NCI-H526 (cell line): ENCODE measurements around the gene SPG21.
"Not testable (repeated sequence)": the region's sequence is repeated elsewhere in the genome, so short reads cannot be mapped to it uniquely, and the experiment has no call there.

ENCODE experiments used
- DNase-seq, 2 experiments: peaks; one replicate each; lab custom pipeline; 2025; lab: John Stamatoyannopoulos, UW

The SPG21 gene

GRCh38 chr15:64989416-64990167 lies at the start of gene SPG21:
TSS of gene SPG21 (minus strand) at chr15:64989914. CDS start at chr15:64983569, 6,345 bp downstream.
- peak; percentile 81 to 97 for DNase-seq

GRCh38 chr15:65038836-65039235 lies 49.1 kb upstream of the SPG21 start:
- no peak for DNase-seq

GRCh38 chr15:65038428-65038827 lies 48.7 kb upstream of the SPG21 start:
- no peak for DNase-seq

DNA sequence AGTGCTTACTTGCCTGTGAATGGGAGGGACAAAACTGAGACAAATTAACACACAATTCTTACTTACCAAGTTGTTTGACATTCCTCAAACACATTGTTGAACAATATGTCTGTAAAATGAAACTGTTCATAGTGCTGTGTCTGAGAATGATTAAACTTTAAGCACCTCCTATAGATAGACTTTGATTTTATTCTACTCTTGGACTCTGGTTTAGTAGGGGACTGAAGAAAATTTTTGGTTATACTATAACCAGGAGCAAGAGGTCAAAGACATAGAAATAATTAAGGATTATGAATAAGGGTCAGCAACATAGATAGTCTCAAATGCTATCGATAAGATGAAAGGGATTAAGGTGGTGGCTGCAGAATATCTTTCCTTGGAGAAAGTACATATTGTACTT lies 47.6 kb upstream of the SPG21 start:
- DNase-seq, result no peak

DNA sequence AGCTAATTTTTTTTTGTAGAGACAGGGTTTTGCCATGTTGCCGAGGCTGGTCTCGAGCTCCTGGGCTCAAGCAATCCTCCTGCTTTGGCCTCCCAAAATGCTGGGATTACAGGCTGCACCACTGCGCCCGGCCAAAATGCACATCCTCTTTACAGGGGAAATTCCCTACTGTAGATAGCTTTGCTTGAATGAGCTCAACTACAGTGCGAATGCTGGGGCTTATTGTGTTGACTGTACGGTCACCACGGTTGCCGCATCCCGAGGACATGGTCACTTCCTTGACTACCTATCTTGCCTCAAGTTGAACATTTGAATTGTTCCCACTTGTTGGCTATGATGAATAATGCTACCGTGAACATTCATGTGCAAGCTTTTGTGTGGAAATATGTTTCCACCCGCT lies 45.0 kb upstream of the SPG21 start:
- no peak for DNase-seq

DNA sequence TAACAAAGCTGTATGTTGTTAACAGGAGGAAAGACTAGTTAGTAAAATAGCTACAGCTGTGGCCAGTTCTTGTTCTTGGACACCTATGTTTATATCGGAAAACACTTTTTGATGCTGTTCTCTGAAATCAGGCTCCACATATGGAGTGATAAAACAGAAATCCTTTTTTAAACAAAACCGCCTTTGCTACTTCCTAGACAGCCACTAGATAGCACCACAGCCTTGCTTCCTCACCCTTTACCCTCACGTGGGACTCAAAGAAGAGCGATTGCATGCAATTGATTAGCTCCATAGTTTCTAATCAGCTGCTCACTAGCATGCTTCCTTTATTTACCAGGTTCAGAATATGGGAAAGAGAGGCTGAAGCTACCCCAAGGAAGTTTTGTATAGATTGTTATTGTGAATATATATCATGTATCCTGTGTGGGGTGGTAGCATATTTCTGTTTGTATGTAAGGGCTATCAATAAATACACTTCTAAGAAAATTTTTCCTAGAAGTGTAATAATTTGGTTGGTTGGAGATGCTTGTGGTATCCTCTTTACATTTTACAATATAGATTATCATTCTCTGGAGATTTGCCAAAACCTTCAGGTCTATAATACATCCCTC lies 44.0 kb upstream of the SPG21 start:
- peak; percentile 40 to 56 for DNase-seq

DNA sequence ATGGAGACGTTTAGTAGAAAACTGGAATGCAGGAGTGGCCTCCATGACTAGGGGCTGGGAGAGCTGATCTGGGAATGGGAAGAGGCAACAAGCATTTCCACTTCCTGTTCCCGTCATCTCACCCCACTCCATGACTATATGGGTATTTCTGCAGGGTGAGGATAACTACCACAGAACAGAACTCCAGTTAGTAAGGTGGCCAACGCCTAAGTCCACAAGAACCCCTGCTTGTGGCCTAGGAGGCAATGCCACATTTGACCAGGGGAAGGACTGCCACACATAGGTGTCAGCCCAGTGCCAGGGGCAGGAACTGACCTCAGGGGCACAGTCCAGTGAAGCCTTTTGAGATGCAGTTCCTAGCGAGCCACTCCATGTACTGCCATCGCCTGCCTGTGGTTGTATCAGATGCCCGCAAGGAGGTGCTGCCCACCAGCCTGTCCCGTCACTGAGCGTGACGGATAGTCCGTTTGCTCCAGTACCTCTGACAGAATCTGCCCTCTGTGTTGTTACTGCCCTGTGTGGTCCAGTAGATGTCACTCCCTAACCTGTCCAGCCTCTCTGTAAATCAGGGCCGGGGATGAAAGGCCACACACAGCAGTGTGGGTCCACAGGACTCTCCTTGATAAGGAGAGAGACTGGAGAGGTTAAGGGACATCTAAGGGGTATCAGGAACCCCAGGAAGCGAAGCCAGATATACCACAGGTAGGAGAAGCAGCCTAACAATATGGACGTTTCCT lies 43.3 kb upstream of the SPG21 start:
- DNase-seq, result peak; percentile 74 to 88

- DNase-seq, result no peak
Observed at GRCh38 chr15:65029736-65030208, 40.1 kb upstream of the SPG21 start.

DNA sequence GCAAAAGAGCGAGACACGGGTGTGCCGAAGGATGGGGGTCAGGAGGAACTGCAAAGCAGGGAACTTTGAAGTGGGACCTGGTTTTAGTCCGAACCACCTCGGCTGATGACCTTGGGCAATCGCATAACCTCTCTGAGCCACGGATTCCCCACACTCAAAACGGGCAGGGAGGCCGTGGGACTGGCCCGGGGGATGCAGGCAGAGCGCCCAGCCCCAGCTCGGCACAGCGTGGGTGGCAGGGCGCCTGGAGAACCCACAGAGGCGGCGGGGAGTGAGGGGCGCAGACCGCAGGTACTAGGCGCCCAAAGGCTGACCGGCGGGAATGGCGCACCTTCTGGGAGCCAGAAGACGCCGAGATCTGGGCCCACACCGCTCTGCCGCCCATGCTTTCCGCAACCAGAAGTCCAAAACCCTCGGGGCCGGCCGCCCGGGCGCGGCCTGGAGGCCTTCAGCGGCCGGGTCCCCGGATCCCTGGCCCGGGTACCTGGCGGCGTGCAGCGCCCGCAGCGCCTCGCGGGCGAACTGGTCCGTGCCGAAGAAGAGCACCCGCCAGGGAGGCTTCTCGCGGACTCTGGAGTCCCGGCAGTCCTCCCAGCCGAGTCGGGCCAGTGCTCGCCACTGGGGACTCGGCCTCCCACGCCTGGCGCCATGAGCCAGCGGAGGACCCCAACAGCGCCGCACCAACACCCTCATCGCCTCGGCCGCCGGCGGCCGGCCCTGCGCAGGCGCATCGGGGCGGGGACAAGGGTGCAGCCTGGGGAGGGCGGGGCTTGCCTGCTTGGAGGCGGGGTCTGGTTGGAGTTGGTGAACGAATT lies 39.4 kb upstream of the SPG21 start, which contains the start of gene MTFMT:
TSS of gene MTFMT (minus strand) at position 719 of the 815 bp plus-strand sequence. CDS start at position 693, 26 bp downstream.
- DNase-seq, result peak; percentile 58 to 91

DNA sequence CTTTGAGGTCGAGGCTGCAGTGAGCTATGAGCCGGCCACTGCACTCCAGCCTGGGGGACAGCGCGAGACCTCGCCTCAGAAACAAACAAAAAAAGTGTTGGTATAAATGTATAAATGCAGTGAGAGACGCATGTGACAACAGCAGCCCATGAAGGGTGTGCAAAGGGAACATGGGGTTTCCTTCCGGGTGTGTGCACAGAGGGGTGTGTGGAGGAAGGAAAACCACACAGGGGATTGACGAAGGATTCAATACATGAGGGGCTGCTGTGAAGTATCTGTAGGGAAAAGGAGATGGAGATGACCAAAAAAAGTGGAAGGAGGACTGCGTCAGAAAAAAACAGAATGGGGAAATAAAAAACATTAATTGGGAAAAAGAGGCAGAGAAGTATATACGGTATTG lies 38.6 kb upstream of the SPG21 start:
- no peak for DNase-seq

- no peak for DNase-seq
Observed at GRCh38 chr15:65027593-65027992, 37.9 kb upstream of the SPG21 start.

DNA sequence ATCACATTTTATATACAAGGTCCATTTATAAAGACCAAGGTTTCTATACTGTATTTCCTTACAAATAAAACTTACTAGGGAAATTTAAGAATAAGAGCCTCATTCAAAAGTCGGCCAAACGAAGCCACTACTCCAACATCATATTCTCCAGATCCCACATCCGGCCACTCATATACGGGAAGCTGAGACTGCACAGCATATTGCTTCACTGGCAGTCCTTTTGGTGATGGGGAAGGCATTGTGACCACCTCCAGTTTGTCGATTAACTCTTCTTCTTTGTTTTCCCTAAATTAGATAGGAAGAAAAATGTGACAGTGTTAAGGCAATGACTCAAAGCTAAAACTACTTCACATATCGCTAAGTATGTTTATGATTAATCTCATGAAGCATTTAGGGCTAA lies 37.0 kb upstream of the SPG21 start:
- DNase-seq, result no peak

DNA sequence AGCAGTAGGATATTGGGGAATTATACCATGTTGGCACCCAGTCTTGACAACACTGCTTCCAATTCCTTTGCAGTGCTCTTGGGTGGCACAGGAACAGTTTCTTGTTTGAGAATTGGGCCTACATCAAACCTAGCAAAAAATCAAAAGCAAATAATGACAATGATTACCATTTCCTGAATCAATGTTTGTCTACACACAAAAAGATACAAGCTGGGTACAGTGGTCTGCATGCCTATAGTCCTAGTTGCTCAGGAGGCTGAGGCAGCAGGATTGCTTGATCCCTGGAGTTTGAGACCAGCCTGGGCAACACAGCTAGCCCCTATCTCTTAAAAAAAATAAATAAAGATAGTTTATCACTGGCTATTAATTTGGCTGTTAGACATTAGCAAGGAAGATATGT lies 31.8 kb upstream of the SPG21 start:
- no peak for DNase-seq

- peak in 1 of 2 experiments; percentile 7 for DNase-seq
Observed at GRCh38 chr15:65020419-65020818, 30.7 kb upstream of the SPG21 start.

DNA sequence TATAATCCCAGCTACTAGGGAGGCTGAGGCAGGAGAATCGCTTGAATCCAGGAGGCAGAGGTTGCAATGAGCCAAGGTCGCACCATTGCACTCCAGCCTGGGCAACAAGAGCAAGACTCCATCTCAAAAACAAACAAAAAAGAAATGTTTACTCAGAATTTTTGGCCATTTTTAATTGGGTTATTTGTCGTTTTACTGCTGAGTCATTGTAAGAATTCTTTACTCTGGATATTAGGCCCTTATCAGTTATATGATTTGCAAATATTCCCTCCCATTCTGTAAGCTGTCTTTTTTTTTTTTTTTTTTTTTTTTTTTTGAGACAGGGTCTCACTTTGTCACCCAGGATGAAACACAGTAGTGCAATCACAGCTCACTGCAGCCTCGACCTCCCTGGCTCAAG lies 21.5 kb upstream of the SPG21 start:
- not testable (repeated sequence) for DNase-seq

- peak; percentile 10 to 32 for DNase-seq
Observed at GRCh38 chr15:65008983-65009382, 19.3 kb upstream of the SPG21 start.

- DNase-seq, result no peak
Observed at GRCh38 chr15:65006876-65007275, 17.2 kb upstream of the SPG21 start.

DNA sequence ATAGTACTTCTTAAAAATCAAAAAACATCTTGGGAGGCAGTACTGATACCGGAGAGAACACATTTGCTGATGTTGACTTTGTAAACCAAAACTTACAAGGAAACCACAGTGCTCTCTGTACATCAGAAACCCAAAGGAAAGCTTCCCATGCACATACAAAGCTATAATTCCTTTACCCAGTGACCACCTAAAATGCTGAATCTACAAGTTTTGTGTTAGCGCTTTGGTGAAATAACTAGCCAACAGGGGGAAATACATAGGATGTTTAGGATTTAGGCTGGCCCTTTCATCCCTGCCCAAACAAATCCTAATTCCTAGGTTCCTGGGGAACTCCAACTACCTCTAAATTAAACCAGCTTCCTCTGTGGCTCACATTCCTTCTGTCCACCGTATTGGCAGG lies 15.3 kb upstream of the SPG21 start:
- no peak for DNase-seq

GRCh38 chr15:64997745-64998375 lies 8.1 kb upstream of the SPG21 start:
- DNase-seq, result no peak

DNA sequence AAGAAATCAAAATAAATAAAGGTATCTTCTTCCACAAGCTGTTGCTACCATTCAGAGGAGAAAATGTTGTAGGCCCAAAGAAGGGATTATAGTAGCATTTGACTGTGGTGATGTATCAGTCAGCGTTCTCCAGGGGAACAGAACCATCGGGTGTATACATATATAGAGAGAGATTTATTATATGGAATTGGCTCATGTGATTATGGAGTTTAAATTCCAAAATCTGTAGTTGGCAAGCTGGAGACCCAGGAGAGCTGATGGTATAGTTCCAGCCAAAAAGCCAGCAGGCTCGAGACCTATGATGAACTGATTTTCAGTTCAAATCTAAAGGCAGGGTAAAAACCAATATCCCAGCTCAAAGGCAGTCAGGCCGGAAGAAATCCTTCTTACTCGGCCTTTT lies 7.4 kb upstream of the SPG21 start:
- no peak for DNase-seq

- no peak for DNase-seq
Observed at GRCh38 chr15:64993290-64993689, 3.6 kb upstream of the SPG21 start.
